HG03066 (cell line): ENCODE data around the gene SLC4A2.
A peak's percentile ranks its signal among the peaks of the same experiment; 100 is the strongest.

Experiments
- ATAC-seq: cut with Tn5 transposase; IDR thresholded peaks from one replicate; pipeline ENCODE4 v1.9.1; 2021; ENCODE audit warnings: low read depth; ENCODE audit not compliant: unreplicated experiment

SLC4A2 gene

DNA sequence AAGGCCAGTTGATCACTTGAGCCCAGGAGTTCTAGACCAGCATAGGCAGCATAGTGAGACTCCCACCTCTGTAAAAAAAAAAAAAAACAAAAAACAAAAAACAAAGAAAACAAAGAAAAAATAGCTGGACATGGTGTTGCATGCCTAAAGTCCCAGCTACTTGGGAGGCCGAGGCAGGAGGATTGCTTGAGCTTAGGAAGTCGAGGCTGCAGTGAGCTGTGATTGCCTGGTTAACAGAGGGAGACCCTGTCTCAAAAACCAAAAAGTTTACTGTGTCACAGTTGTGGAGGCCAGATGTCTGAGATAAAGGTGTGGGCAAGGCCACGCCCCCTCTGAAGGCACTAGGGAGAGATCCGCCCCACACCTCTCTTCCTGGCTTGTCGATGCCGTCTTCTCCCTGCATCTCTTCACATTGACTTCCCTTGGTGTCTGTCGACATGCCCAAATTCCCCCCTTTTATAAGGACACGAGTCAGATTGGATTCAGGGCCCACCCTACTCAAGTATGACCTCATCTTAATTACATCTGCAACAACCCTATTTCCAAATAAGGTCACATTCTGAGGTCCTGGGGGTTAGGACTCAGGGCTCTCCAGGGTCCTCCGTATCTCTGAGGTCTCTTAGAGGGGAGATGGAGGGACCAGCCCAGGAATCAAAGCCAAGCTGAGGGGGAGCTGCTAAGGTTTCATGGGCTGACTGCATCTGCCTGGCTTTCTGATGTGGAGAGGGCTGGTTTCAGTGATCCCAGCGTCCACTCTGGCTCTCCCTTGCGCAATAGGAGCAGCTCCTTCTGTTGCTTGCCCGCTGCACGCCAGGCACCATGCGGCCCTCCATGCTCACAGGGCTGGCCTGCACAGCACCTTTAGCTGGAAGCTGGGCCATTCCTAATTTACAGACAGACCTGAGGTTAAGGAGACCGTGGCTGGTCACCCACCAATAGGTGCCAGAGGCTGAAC, 50.0 kb downstream of the SLC4A2 start:
- ATAC-seq, result no peak

GRCh38 chr7:151110236-151110940, 51.0 kb downstream of the SLC4A2 start:
- ATAC-seq, result no peak

GRCh38 chr7:151110941-151111645, 51.7 kb downstream of the SLC4A2 start:
- peak; percentile 78 for ATAC-seq

DNA sequence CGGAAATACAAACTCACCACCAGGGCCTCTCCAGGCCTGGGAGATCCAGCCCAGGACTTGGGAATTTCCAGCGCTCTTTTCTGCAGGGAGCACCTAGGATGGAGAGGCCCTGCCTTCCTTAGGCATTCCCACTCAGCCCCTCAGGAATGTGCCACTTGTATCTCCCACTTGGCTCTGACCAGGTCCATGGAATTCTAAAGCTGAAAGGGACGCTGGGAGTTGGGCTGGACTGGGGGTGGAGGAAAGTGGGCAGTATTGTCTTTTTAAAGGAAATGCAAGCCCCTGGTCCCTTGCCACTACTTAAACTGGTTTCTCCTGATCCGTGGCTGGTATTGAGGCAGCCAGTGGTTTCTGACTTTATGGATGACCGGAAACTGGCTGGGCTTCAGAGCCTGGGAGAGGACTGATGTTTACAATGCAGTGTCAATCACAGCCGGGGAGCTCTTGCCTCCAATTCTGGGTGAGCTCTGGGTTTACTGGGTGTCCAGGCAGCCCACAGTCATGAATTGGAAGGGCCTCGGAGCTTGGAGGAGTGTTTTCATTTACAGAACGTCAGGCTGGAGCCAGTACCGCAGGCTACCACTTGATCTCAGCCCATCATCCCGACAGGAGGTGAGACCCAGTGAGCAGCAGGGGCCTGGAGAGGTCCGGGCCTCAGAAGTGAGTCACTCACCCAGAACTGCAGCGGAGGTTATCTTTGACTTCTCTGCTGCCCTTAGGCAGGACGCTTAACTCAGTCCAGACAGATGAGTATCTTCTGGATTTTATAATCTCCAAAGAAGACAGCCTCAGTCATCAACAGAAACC, 54.2 kb downstream of the SLC4A2 start:
- no peak for ATAC-seq

- no peak for ATAC-seq
These were observed 55.0 kb downstream of the SLC4A2 start for GRCh38 chr7:151114151-151115090.

GRCh38 chr7:151115121-151115835, 55.9 kb downstream of the SLC4A2 start:
- ATAC-seq, result no peak

DNA sequence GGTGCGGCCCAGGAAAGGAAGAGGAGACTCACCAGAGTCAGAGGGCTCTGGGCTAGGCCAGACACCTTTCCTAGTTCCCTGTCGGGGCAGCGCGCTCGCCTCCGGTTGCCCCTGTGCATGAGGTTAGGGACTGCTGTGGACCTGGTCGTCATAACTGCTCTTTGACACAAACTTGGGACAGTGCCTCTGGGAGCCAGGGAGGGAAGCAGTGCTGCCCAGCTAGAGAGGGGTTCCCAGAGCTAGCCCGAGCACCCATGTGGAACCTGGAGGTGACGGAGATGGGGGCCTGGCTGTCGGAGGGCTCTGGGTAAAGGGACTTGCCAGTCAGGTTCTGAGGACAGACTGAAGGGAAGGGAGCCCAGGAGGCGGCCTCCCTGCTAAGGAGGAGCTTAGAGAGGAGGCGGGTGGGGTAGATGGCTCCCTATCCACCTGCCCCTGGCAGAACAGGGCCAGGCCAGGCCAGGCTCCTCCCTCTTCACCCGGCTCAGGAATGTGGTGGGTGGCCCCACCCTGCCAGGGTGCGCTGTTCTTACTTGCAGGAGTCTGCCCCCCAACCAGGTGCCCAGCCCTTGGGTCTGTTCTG, 56.5 kb downstream of the SLC4A2 start:
- ATAC-seq, result no peak

DNA sequence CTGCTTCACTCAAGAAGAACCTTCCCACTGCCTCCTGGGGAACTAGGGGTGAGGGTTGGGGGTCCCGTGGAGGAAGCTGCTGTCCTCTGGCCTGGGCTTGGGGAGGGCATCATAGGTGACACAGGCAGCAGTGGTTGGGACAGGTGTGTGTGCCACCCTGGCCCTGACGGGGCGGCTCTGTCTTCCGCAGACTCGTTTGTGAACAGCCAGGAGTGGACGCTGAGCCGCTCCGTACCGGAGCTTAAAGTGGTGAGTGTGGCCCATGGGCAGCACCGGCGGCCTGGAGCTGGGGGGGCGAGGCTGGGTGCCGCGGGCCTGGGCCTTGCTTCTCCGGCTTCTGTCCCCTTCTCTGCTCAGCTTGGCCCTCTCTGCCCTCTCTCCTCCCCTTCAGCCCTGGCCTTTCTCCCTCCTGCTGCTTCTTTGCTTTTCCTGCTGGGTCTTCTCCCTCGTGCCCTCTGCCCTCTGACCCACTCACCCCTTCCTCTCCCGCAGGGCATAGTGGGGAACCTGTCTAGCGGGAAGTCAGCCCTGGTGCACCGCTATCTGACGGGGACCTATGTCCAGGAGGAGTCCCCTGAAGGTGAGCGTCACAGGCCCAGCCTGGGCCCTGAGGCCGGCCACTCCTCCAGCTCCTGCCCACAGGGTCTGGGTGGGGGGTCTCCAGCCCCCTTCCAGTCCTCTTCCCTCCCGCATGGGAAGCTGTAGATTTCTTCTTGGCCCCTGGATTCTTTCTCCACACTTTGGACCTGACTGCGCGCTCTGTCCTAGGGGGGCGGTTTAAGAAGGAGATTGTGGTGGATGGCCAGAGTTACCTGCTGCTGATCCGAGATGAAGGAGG, 57.4 kb downstream of the SLC4A2 start:
- no peak for ATAC-seq

- no peak for ATAC-seq
These were observed 58.2 kb downstream of the SLC4A2 start for GRCh38 chr7:151117565-151117964.

- ATAC-seq, result no peak
These were observed 59.0 kb downstream of the SLC4A2 start for GRCh38 chr7:151118108-151119054.

DNA sequence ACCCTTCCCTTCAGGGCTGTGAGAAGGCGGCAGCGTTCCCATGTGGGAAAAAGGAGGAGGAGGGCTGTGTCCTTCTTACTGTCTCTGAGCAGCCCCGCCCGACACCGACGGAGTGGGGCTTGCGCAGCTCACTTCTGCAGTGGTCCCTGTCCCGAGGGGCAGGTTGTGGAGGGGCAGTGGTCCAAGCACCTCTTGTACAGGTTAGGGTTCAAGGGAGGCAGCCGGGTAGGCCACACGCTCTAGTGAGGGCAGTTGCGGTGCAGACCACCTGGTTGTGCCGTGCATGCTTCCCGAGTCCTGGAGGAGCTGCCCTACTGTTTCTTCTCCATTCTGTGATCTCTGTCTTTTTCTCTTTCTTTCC, 59.6 kb downstream of the SLC4A2 start:
- ATAC-seq, result no peak

- ATAC-seq, result no peak
These were observed 60.5 kb downstream of the SLC4A2 start for GRCh38 chr7:151119902-151120301.

DNA sequence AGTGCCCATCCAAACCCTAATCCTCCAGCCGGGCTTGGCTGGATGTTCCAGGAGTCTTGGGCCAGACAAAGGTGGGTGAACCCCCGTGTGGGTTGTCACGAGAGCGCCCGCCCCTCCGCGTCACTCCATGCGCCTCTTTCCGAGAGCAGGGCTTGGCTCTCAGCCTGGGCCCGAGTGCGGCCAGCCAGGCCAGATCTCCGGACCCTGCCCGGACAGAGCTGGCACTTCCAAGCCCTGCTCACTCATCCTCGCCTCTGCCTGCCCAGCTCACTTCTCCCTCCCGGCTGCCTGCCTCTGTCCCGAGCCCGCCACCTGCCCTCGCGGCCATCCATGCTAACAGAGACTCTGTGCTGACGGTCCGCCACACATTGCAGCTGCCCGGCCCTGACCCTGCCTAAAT, 61.5 kb downstream of the SLC4A2 start:
- ATAC-seq, result no peak

GRCh38 chr7:151121380-151122170, 62.2 kb downstream of the SLC4A2 start:
- ATAC-seq, result no peak

DNA sequence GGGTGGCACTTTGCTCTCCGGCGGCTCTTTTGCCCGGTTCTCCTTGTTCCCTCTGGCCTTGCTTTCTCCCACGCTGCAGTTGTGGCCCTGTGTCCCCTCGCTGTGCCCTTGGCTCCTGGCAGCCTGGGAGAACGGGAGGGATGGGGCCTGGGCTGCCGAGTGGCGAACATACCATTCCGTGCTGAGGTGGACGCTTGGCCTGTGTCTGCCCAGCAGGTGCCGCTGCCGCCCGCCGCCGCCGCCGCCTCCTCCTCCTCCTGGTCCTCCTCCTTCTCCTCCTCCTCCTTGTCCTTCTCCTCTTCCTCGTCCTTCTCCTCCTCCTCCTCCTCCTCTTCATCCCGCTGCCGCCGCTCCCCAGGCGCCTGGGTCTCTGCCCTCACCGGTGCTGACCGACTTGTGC, 62.9 kb downstream of the SLC4A2 start:
- ATAC-seq, result no peak

- no peak for ATAC-seq
These were observed 63.4 kb downstream of the SLC4A2 start for GRCh38 chr7:151122796-151123157.
